Measurements from ENCODE around the gene EPS8L1. TPM values are rescaled to one million over a fixed set of nuclear protein-coding genes. Genes with fewer than 3 reads are reported as not detected.

The EPS8L1 gene
- total RNA-seq, 1 donor from 2014 or later: 22.4 TPM

GRCh38 chr19:55066107-55066709 lies 9.5 kb upstream of the EPS8L1 start:
- Mint-ChIP-seq H3K36me3 (ENCODE audit: low read depth) (no peaks in the 10 kb centered on the region), H3K4me3 (no peak overlapping the region), H3K27me3 (ENCODE audit: low read depth) (peaks cover 79% of the 10 kb centered on the region), H3K4me1 (peaks cover 17% of the 10 kb centered on the region), H3K27ac (ENCODE audit: unreplicated experiment) (no peak overlapping the region), H3K9me3 (peaks cover 3% of the 10 kb centered on the region)
- no peak for DNase-seq (ENCODE audit: low read depth, low spot score)
- TF ChIP-seq CTCF (conservative IDR thresholded peaks at IDR 0.05): no peak

- no peak for TF ChIP-seq CTCF (conservative IDR thresholded peaks at IDR 0.05)
- Mint-ChIP-seq H3K36me3 (ENCODE audit: low read depth) (no peaks in the 10 kb centered on the region), H3K4me3 (no peak overlapping the region), H3K27ac (ENCODE audit: unreplicated experiment) (no peak overlapping the region), H3K27me3 (ENCODE audit: low read depth) (peaks cover 96% of the 10 kb centered on the region), H3K4me1 (peaks cover 10% of the 10 kb centered on the region), H3K9me3 (peaks cover 3% of the 10 kb centered on the region)
- no peak for DNase-seq (ENCODE audit: low read depth, low spot score)
Observed at GRCh38 chr19:55067869-55068268, 7.8 kb upstream of the EPS8L1 start.

- H3K36me3 Mint-ChIP-seq (ENCODE audit: low read depth): no peaks in the 10 kb centered on the region
- no peaks in the 10 kb centered on the region for H3K9me3 Mint-ChIP-seq
- H3K4me3 Mint-ChIP-seq: peak overlapping the region; percentile 7
- no peak overlapping the region for H3K27ac Mint-ChIP-seq (ENCODE audit: unreplicated experiment)
- H3K27me3 Mint-ChIP-seq (ENCODE audit: low read depth): peaks cover 97% of the 10 kb centered on the region
- no peak for TF ChIP-seq CTCF (conservative IDR thresholded peaks at IDR 0.05)
- H3K4me1 Mint-ChIP-seq: peaks cover 8% of the 10 kb centered on the region
- no peak for DNase-seq (ENCODE audit: low read depth, low spot score)
Observed at GRCh38 chr19:55068950-55069864, 6.5 kb upstream of the EPS8L1 start.

GRCh38 chr19:55069865-55070197 lies 5.8 kb upstream of the EPS8L1 start:
- no peaks in the 10 kb centered on the region for H3K9me3 Mint-ChIP-seq
- no peaks in the 10 kb centered on the region for H3K36me3 Mint-ChIP-seq (ENCODE audit: low read depth)

More at GRCh38 chr19:55069865-55070197, 5.8 kb upstream of the EPS8L1 start:
- H3K4me1 Mint-ChIP-seq: peaks cover 8% of the 10 kb centered on the region
- no peak overlapping the region for H3K27ac Mint-ChIP-seq (ENCODE audit: unreplicated experiment)
- TF ChIP-seq CTCF (conservative IDR thresholded peaks at IDR 0.05): no peak
- DNase-seq (ENCODE audit: low read depth, low spot score): no peak
- peaks cover 95% of the 10 kb centered on the region for H3K27me3 Mint-ChIP-seq (ENCODE audit: low read depth)
- H3K4me3 Mint-ChIP-seq: no peak overlapping the region
